K562 (cell line): ENCODE results near the gene ULK3. TPM values are rescaled to one million over a fixed set of nuclear protein-coding genes. Genes with fewer than 3 reads are reported as not detected.
A peak's percentile ranks its signal among the peaks of the same experiment; 100 is the strongest.

Experiments used
- DPF2 ChIP-seq: fragments of 450-650 bp; IDR thresholded peaks from 2 replicates; pipeline ENCODE4 v1.6.1; 2016
- HCFC1 ChIP-seq: IDR thresholded peaks from 2 replicates; pipeline ENCODE4 v1.6.1; 2012; ENCODE audit warnings: low read depth, low read length, improper control_type of control experiment
- KDM4B ChIP-seq, 2 experiments: fragments of 450-650 bp in 1 of 2; sonication (generic) in 1 of 2; IDR thresholded peaks; 2 replicates each; pipeline ENCODE4 v1.6.1; 2016 to 2017; ENCODE audit warnings: borderline replicate concordance in 2 of 2, antibody characterized with exemption in 1 of 2, low read depth in 1 of 2, mild to moderate bottlenecking in 1 of 2
- NR2C1 ChIP-seq, 2 experiments: fragments of 450-650 bp; IDR thresholded peaks; 2 replicates each; pipeline ENCODE4 v1.6.1; 2017; ENCODE audit warnings: mild to moderate bottlenecking in 2 of 2, antibody characterized with exemption in 1 of 2, inconsistent platforms in 1 of 2, missing compliant biosample characterization in 1 of 2, missing genetic modification characterization in 1 of 2
- SRSF1 ChIP-seq: fragments of 200-400 bp; formaldehyde crosslinking; IDR thresholded peaks from 2 replicates; pipeline ENCODE4 v1.6.1; 2017; ENCODE audit warnings: mild to moderate bottlenecking, low read depth, low read length, moderate library complexity
- TAF1 ChIP-seq: IDR thresholded peaks from 2 replicates; pipeline ENCODE4 v1.6.1; 2011; ENCODE audit warnings: mild to moderate bottlenecking, low read length, moderate library complexity; ENCODE audit not compliant: insufficient read depth, control insufficient read depth, severe bottlenecking; ENCODE audit errors: extremely low read depth
- TCF3 ChIP-seq: sonication (generic); formaldehyde crosslinking; IDR thresholded peaks from 2 replicates; pipeline ENCODE4 v1.4.0; 2020; ENCODE audit warnings: mild to moderate bottlenecking, missing genetic modification reagents
- ZNF324 ChIP-seq: fragments of 250-450 bp; sonication (Bioruptor Pico); IDR thresholded peaks from 2 replicates; pipeline ENCODE4 v1.4.0; 2020; ENCODE audit warnings: mild to moderate bottlenecking
- ZNF354B ChIP-seq: fragments of 250-450 bp; sonication (Bioruptor Pico); IDR thresholded peaks from 2 replicates; pipeline ENCODE4 v1.4.0; 2020
- ZNF57 ChIP-seq: fragments of 450-650 bp; formaldehyde crosslinking; IDR thresholded peaks from 2 replicates; pipeline ENCODE4 v1.4.0; 2020; ENCODE audit warnings: mild to moderate bottlenecking, moderate library complexity
- polyA plus RNA-seq, 8 experiments: library from polyadenylated mRNA; depleted of rRNA in 4 of 8; stranded (reverse) in 5 of 8; unstranded in 3 of 8; fragments of >200 nt; fragmentation: Nextera tagmentation in 2 of 8; fragmentation: Illumina TruSeq in 1 of 8; extraction: Ambion mirVana in 2 of 8; extraction: Trizol in 1 of 8; gene quantifications; 2 replicates each; pipeline versions ENCODE4 v1.2.1 to v1.2.3, GENCODE V29; 2011 to 2014; ENCODE audit warnings: inconsistent platforms in 1 of 8, missing spikeins in 1 of 8
- total RNA-seq, 7 experiments: library from RNA; depleted of rRNA in 6 of 7; stranded (reverse); fragments of >200 nt in 6 of 7; fragmentation: Illumina TruSeq in 2 of 7; extraction: Trizol in 2 of 7; gene quantifications; 2 replicates each; pipeline versions ENCODE4 v1.2.1 to v1.2.3, GENCODE V29; 2011 to 2021; ENCODE audit warnings: low replicate concordance in 1 of 7
- TF ChIP-seq, protein P1 (sequence below): conservative IDR thresholded peaks from 2 replicates; pipeline ENCODE4 v1.6.1; 2011; ENCODE audit warnings: low read depth, mild to moderate bottlenecking, low read length; ENCODE audit not compliant: control insufficient read depth
- TF ChIP-seq, protein P2 (sequence below): fragments of 450-650 bp; formaldehyde crosslinking; IDR thresholded peaks from 2 replicates; pipeline ENCODE4 v1.4.0; 2020; ENCODE audit warnings: mild to moderate bottlenecking, moderate library complexity
- TF ChIP-seq, protein P3 (sequence below): fragments of 250-450 bp; sonication (Bioruptor Pico); IDR thresholded peaks from 2 replicates; pipeline ENCODE4 v1.8.0; 2022; ENCODE audit warnings: inconsistent platforms, mild to moderate bottlenecking, moderate library complexity, borderline replicate concordance
- TF ChIP-seq, protein P4 (sequence below), 3 experiments: IDR thresholded peaks in 2 of 3; conservative IDR thresholded peaks in 1 of 3; 2 replicates each; pipeline ENCODE4 v1.5.1; 2011 to 2012; ENCODE audit warnings: low read length in 3 of 3, mild to moderate bottlenecking in 3 of 3, control low read depth in 2 of 3, improper control_type of control experiment in 1 of 3, inconsistent platforms in 1 of 3, low read depth in 1 of 3, mixed read lengths in 1 of 3, moderate library complexity in 1 of 3; ENCODE audit not compliant: insufficient read depth in 2 of 3
- TF ChIP-seq, protein P5 (sequence below): fragments of 450-650 bp; IDR thresholded peaks from 2 replicates; pipeline ENCODE4 v1.6.1; 2016; ENCODE audit warnings: low read depth, mild to moderate bottlenecking, moderate library complexity

Gene ULK3
- total and polyA plus RNA-seq, 9 of the 15 experiments (the other 6 are each of a cell fraction or from before 2014, with no cell fraction given) = 0.68 to 68.0 (median 34.9) TPM

DNA sequence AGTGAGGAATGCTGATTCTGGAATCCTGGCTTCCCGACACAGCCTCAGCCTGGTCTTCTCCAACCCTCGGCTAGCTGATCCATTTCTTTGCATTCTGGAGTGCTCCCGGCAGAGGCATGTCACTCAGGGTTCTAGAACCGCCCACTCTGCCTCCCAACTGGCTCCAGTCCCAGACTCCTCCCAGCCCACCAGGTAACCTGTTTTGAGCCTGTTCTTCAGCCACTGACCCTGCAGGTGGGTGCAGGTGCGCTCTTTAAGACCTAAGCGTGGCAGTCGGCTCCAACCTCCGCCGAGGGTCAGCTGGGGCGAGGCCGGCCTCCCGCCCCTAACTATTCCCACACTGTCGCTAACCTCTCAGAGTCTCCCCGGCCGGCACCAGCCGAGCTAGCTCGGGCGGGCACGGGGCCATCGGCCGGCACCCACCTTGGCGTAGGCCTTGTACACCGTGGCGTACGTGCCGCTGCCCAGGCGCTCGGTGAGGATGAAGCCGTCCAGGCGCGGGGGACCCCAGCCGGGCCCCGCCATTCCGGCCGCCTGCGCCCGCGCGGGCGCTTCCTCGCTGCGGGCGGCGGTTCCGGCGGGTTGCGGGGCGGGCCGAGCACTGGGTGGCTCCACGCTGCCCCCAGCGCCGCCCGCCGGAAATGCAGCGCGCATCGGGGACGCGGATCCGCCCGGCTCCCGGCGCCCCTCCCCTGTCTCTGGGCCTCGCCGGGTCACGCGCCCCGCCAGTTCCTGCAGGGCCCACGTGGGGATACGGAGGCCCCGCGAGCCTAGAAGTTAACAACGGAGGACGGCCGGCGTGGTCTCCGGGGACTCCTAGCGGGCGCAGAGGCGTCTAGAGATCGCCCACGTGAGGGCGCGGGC is at the start of gene ULK3 (continued):
- TF ChIP-seq, protein P1, sequence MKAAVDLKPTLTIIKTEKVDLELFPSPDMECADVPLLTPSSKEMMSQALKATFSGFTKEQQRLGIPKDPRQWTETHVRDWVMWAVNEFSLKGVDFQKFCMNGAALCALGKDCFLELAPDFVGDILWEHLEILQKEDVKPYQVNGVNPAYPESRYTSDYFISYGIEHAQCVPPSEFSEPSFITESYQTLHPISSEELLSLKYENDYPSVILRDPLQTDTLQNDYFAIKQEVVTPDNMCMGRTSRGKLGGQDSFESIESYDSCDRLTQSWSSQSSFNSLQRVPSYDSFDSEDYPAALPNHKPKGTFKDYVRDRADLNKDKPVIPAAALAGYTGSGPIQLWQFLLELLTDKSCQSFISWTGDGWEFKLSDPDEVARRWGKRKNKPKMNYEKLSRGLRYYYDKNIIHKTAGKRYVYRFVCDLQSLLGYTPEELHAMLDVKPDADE = no peak; the same call in 1 of the 2 replicates
- TF ChIP-seq, protein P2, sequence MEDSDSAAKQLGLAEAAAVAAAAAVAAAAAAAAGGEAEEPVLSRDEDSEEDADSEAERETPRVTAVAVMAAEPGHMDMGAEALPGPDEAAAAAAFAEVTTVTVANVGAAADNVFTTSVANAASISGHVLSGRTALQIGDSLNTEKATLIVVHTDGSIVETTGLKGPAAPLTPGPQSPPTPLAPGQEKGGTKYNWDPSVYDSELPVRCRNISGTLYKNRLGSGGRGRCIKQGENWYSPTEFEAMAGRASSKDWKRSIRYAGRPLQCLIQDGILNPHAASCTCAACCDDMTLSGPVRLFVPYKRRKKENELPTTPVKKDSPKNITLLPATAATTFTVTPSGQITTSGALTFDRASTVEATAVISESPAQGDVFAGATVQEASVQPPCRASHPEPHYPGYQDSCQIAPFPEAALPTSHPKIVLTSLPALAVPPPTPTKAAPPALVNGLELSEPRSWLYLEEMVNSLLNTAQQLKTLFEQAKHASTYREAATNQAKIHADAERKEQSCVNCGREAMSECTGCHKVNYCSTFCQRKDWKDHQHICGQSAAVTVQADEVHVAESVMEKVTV (CRISPR knock-in tag) = no peak
- TF ChIP-seq HCFC1 (peak; percentile 41; the same call in 1 of the 2 replicates), ZNF324 (no peak), TCF3 (no peak; the same call in 1 of the 2 replicates), ZNF57 (CRISPR knock-in tag) (no peak), ZNF354B (CRISPR knock-in tag) (no peak), KDM4B (IDR thresholded peaks at IDR 0.05; ENCODE audit: borderline replicate concordance in 2 of 2, low read depth in 1 of 2) (peak in 1 of 2 experiments; percentile 49; a peak in 1 of 4 replicates), SRSF1 (no peak), TAF1 (peak; percentile 60), DPF2 (no peak), NR2C1 (IDR thresholded peaks at IDR 0.05) (no peak), NR2C1 (tag; IDR thresholded peaks at IDR 0.05) (0 out of 2 replicates have a peak, but pooled peaks have one; percentile 12)
- TF ChIP-seq, protein P3, sequence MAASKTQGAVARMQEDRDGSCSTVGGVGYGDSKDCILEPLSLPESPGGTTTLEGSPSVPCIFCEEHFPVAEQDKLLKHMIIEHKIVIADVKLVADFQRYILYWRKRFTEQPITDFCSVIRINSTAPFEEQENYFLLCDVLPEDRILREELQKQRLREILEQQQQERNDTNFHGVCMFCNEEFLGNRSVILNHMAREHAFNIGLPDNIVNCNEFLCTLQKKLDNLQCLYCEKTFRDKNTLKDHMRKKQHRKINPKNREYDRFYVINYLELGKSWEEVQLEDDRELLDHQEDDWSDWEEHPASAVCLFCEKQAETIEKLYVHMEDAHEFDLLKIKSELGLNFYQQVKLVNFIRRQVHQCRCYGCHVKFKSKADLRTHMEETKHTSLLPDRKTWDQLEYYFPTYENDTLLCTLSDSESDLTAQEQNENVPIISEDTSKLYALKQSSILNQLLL (CRISPR knock-in tag) = no peak
- TF ChIP-seq, protein P4, sequence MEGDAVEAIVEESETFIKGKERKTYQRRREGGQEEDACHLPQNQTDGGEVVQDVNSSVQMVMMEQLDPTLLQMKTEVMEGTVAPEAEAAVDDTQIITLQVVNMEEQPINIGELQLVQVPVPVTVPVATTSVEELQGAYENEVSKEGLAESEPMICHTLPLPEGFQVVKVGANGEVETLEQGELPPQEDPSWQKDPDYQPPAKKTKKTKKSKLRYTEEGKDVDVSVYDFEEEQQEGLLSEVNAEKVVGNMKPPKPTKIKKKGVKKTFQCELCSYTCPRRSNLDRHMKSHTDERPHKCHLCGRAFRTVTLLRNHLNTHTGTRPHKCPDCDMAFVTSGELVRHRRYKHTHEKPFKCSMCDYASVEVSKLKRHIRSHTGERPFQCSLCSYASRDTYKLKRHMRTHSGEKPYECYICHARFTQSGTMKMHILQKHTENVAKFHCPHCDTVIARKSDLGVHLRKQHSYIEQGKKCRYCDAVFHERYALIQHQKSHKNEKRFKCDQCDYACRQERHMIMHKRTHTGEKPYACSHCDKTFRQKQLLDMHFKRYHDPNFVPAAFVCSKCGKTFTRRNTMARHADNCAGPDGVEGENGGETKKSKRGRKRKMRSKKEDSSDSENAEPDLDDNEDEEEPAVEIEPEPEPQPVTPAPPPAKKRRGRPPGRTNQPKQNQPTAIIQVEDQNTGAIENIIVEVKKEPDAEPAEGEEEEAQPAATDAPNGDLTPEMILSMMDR (IDR thresholded peaks at IDR 0.05 in 2 of 3, conservative IDR thresholded peaks at IDR 0.05 in 1 of 3; ENCODE audit: insufficient read depth in 2 of 3, low read depth in 1 of 3, low read length in 3 of 3) = peak; percentile 67 to 85 (median 78)
- TF ChIP-seq, protein P5, sequence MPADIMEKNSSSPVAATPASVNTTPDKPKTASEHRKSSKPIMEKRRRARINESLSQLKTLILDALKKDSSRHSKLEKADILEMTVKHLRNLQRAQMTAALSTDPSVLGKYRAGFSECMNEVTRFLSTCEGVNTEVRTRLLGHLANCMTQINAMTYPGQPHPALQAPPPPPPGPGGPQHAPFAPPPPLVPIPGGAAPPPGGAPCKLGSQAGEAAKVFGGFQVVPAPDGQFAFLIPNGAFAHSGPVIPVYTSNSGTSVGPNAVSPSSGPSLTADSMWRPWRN = no peak
